GM12878 (cell line): ENCODE data around the gene ZNFX1. TPM values are rescaled to one million over a fixed set of nuclear protein-coding genes. Genes with fewer than 3 reads are reported as not detected.
A peak's percentile ranks its signal among the peaks of the same experiment; 100 is the strongest.

ENCODE experiments used
- CUX1 ChIP-seq: IDR thresholded peaks from 2 replicates; pipeline ENCODE4 v1.6.1; 2012; ENCODE audit warnings: improper control_type of control experiment, low read depth, low read length; ENCODE audit not compliant: insufficient replicate concordance
- EED ChIP-seq: sonication (generic); IDR thresholded peaks from 2 replicates; pipeline ENCODE4 v1.6.1; 2016; ENCODE audit warnings: antibody characterized with exemption, low read depth
- FOXK2 ChIP-seq: fragments of 450-650 bp; IDR thresholded peaks from 2 replicates; pipeline ENCODE4 v1.6.1; 2017; ENCODE audit warnings: mild to moderate bottlenecking, moderate library complexity
- MLLT1 ChIP-seq: fragments of 450-650 bp; IDR thresholded peaks from 2 replicates; pipeline ENCODE4 v1.6.1; 2016; ENCODE audit warnings: mild to moderate bottlenecking
- MTA3 ChIP-seq: IDR thresholded peaks from 2 replicates; pipeline ENCODE4 v1.6.1; 2012; ENCODE audit warnings: low read length, inconsistent platforms, borderline replicate concordance
- NBN ChIP-seq: fragments of 450-650 bp; IDR thresholded peaks from 2 replicates; pipeline ENCODE4 v1.6.1; 2016
- PBX3 ChIP-seq: IDR thresholded peaks from 2 replicates; pipeline ENCODE4 v1.6.1; 2011; ENCODE audit warnings: mild to moderate bottlenecking, low read depth, low read length, moderate library complexity; ENCODE audit not compliant: insufficient replicate concordance
- RELB ChIP-seq: fragments of 450-650 bp; IDR thresholded peaks from 2 replicates; pipeline ENCODE4 v1.6.1; 2017; ENCODE audit warnings: low read depth, mild to moderate bottlenecking, moderate library complexity
- SP1 ChIP-seq: IDR thresholded peaks from one replicate; pipeline ENCODE4 v1.6.1; 2011; ENCODE audit warnings: low read depth, low read length
- SRF ChIP-seq, 2 experiments: IDR thresholded peaks; 2 replicates each; pipeline ENCODE4 v1.6.1; 2011; ENCODE audit warnings: low read depth in 2 of 2, low read length in 2 of 2, mild to moderate bottlenecking in 1 of 2, moderate library complexity in 1 of 2
- STAT1 ChIP-seq: fragments of 450-650 bp; conservative IDR thresholded peaks from 2 replicates; pipeline ENCODE4 v1.6.1; 2014; ENCODE audit warnings: antibody characterized with exemption, mild to moderate bottlenecking
- TCF12 ChIP-seq: IDR thresholded peaks from 2 replicates; pipeline ENCODE4 v1.6.1; 2011; ENCODE audit warnings: low read depth, mild to moderate bottlenecking, low read length
- YBX1 ChIP-seq: fragments of 450-650 bp; IDR thresholded peaks from 2 replicates; pipeline ENCODE4 v1.6.1; 2016; ENCODE audit warnings: antibody characterized with exemption
- polyA plus RNA-seq, 11 experiments: library from polyadenylated mRNA; depleted of rRNA in 4 of 11; unstranded in 6 of 11; stranded (reverse) in 5 of 11; fragments of >200 nt; fragmentation: Nextera tagmentation in 4 of 11; fragmentation: Illumina TruSeq in 1 of 11; extraction: Ambion mirVana in 4 of 11; extraction: Trizol in 1 of 11; gene quantifications; 1 replicate in 1 of 11; 2 replicates in 10 of 11; pipeline versions ENCODE4 v1.2.1 to v1.2.3, GENCODE V29; 2011 to 2016; ENCODE audit warnings: inconsistent platforms in 2 of 11, missing spikeins in 2 of 11, low read depth in 1 of 11
- total RNA-seq, 4 experiments: library from RNA; depleted of rRNA in 3 of 4; stranded (reverse); fragments of >200 nt in 3 of 4; fragmentation: Illumina TruSeq in 1 of 4; extraction: Trizol in 1 of 4; gene quantifications; 2 replicates each; pipeline versions ENCODE4 v1.2.1 to v1.2.3, GENCODE V29; 2013 to 2021
- TF ChIP-seq, protein P1 (sequence below): fragments of 450-650 bp; formaldehyde crosslinking; IDR thresholded peaks from 2 replicates; pipeline ENCODE4 v1.4.0; 2020; ENCODE audit warnings: mild to moderate bottlenecking, moderate library complexity

The ZNFX1 gene
- total and polyA plus RNA-seq, 10 of the 15 experiments (the other 5 are each of a cell fraction or from before 2014, with no cell fraction given): 7.4 to 31.5 (median 25.6) TPM

GRCh38 chr20:49276961-49277785 lies 684 bp downstream of the ZNFX1 start (continued):
- TF ChIP-seq, protein P1, sequence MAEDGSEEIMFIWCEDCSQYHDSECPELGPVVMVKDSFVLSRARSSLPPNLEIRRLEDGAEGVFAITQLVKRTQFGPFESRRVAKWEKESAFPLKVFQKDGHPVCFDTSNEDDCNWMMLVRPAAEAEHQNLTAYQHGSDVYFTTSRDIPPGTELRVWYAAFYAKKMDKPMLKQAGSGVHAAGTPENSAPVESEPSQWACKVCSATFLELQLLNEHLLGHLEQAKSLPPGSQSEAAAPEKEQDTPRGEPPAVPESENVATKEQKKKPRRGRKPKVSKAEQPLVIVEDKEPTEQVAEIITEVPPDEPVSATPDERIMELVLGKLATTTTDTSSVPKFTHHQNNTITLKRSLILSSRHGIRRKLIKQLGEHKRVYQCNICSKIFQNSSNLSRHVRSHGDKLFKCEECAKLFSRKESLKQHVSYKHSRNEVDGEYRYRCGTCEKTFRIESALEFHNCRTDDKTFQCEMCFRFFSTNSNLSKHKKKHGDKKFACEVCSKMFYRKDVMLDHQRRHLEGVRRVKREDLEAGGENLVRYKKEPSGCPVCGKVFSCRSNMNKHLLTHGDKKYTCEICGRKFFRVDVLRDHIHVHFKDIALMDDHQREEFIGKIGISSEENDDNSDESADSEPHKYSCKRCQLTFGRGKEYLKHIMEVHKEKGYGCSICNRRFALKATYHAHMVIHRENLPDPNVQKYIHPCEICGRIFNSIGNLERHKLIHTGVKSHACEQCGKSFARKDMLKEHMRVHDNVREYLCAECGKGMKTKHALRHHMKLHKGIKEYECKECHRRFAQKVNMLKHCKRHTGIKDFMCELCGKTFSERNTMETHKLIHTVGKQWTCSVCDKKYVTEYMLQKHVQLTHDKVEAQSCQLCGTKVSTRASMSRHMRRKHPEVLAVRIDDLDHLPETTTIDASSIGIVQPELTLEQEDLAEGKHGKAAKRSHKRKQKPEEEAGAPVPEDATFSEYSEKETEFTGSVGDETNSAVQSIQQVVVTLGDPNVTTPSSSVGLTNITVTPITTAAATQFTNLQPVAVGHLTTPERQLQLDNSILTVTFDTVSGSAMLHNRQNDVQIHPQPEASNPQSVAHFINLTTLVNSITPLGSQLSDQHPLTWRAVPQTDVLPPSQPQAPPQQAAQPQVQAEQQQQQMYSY (CRISPR knock-in tag): no peak
- TF ChIP-seq STAT1 (no peak), RELB (0 out of 2 replicates have a peak, but pooled peaks have one; percentile 7), NBN (peak; percentile 73), MLLT1 (0 out of 2 replicates have a peak, but pooled peaks have one; percentile 49), FOXK2 (no peak), TCF12 (0 out of 2 replicates have a peak, but pooled peaks have one; percentile 32), YBX1 (0 out of 2 replicates have a peak, but pooled peaks have one; percentile 21), SRF (IDR thresholded peaks at IDR 0.05; ENCODE audit: low read depth in 2 of 2, low read length in 2 of 2) (0 out of 4 replicates have a peak, but pooled peaks of 1 of the 2 experiments have one; percentile 9), EED (peak; percentile 39), MTA3 (no peak), PBX3 (no peak), CUX1 (no peak), SP1 (no peak)
